Muscle of back (tissue), 13 donors: ENCODE measurements around the gene NCKIPSD. TPM values are rescaled to one million over a fixed set of nuclear protein-coding genes. Genes with fewer than 3 reads are reported as not detected.
"Not testable (repeated sequence)": the region's sequence is repeated elsewhere in the genome, so short reads cannot be mapped to it uniquely, and the experiment has no call there.

Experiments used
- DNase-seq, 3 donors: peaks; one replicate each; pipeline versions ENCODE4 v3.0.0 to v3.0.0-alpha.2; 2013
- long read RNA-seq, 9 donors: transcript quantifications; one replicate each; lab custom pipeline, GENCODE V29; 2026
- polyA plus RNA-seq, 10 donors: library from polyadenylated mRNA; unstranded; fragments of 120-200 nt; gene quantifications; one replicate each; pipeline ENCODE4 v1.2.1, GENCODE V29; 2013; ENCODE audit not compliant: insufficient read length in 10 of 10

The NCKIPSD gene
- polyA plus RNA-seq = 10 to 100 TPM in 1 of 10 donors, 1 to 10 TPM in 9; 5.9 to 11.2 (median 7.8) TPM
- long read RNA-seq, donor 1, partial matches to known transcripts = 0 of 1 reads
- long read RNA-seq, donor 1, other reads (novel, unspliced or antisense) = 0 of 1 reads
- long read RNA-seq, donor 2, partial matches to known transcripts = 0 of 1 reads
- long read RNA-seq, donor 2, other reads (novel, unspliced or antisense) = 0 of 1 reads
- long read RNA-seq, donor 3 = 0 reads
- long read RNA-seq, donor 4, partial matches to known transcripts = 0 of 2 reads
- long read RNA-seq, donor 4, other reads (novel, unspliced or antisense) = 0 of 2 reads
- long read RNA-seq, donor 5, partial matches to known transcripts = 0 of 1 reads
- long read RNA-seq, donor 5, other reads (novel, unspliced or antisense) = 0 of 1 reads
- long read RNA-seq, donor 6 = 0 reads
- long read RNA-seq, donor 7 = 0 reads
- long read RNA-seq, donor 8 = 0 reads
- long read RNA-seq, donor 9 = 0 reads

DNA sequence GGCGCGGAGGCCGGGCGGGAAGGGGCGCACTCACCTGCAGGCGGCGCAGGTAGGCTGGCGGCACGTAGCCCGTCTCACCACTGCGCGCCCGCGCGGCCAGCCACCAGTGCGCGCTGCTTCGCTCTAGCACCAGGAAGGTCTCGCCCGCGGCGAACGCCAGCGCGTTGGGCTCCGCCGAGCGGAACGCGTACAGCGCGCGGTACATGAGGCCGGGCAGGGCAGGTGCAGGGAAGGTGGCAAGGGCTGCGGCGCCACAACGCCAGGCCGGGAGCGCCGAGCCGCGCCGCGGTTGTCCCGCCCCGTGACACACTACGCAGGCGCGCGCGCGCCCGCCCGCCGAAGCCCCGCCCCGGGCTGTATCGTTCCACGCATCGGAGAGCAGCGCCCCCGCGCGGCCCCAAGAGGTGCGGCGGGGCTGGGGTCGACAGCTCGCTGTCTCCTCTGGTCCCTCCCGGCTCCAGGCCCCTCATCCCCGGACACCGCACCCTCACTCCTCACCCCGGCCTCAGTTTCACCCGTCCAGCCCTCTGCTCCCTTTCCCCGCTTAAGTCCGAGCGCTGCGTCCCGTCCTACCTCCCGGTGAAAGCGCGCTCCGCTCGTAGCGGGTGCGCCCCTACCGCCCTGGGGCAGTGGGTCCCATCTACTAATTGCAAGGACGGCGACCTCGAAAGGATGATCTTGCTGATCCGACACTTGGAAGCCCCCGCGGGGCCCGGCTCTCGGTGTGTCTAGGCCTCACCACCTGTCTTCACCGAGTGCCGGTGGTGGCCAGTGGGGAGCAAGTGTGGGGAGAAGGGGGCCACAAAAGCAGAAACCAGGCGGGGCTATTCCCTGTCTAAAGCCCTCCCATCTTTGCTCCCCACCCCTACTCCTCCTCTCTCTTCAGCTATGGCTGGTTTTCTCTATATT lies at the start of gene NCKIPSD:
TSS of gene NCKIPSD (minus strand) at position 313 of the 909 bp plus-strand sequence. CDS start at position 205, 108 bp downstream.
- DNase-seq = peak; percentile 83 to 96 (median 93)

GRCh38 chr3:48735075-48735767 lies 49.5 kb upstream of the NCKIPSD start:
- DNase-seq = not testable (repeated sequence)

DNA sequence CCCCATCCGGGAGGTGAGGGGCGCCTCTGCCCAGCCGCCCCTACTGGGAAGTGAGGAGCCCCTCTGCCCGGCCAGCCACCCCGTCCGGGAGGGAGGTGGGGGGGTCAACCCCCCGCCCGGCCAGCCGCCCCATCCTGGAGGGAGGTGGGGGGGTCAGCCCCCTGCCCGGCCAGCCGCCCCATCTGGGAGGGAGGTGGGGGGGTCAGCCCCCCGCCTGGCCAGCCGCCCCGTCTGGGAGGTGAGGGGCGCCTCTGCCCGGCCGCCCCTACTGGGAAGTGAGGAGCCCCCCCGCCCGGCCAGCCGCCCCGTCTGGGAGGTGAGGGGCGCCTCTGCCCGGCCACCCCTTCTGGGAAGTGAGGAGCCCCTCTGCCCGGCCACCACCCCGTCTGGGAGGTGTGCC lies 48.8 kb upstream of the NCKIPSD start:
- not testable (repeated sequence) for DNase-seq

DNA sequence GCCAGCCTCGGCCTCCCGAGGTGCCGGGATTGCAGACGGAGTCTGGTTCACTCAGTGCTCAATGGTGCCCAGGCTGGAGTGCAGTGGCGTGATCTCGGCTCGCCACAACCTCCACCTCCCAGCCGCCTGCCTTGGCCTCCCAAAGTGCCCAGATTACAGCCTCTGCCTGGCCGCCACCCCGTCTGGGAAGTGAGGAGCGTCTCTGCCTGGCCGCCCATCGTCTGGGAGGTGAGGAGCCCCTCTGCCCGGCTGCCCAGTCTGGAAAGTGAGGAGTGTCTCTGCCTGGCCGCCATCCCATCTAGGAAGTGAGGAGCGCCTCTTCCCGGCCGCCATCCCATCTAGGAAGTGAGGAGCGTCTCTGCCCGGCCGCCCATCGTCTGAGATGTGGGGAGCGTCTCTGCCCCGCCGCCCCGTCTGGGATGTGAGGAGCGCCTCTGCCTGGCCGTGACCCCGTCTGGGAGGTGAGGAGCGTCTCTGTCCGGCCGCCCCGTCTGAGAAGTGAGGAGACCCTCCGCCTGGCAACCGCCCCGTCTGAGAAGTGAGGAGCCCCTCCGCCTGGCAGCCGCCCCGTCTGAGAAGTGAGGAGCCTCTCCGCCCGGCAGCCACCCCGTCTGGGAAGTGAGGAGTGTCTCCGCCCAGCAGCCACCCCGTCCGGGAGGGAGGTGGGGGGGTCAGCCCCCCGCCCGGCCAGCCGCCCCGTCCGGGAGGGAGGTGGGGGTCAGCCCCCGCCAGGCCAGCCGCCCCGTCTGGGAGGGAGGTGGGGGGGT lies 48.2 kb upstream of the NCKIPSD start:
- not testable (repeated sequence) for DNase-seq

- no peak for DNase-seq
Observed at GRCh38 chr3:48727511-48727910, 41.8 kb upstream of the NCKIPSD start.

DNA sequence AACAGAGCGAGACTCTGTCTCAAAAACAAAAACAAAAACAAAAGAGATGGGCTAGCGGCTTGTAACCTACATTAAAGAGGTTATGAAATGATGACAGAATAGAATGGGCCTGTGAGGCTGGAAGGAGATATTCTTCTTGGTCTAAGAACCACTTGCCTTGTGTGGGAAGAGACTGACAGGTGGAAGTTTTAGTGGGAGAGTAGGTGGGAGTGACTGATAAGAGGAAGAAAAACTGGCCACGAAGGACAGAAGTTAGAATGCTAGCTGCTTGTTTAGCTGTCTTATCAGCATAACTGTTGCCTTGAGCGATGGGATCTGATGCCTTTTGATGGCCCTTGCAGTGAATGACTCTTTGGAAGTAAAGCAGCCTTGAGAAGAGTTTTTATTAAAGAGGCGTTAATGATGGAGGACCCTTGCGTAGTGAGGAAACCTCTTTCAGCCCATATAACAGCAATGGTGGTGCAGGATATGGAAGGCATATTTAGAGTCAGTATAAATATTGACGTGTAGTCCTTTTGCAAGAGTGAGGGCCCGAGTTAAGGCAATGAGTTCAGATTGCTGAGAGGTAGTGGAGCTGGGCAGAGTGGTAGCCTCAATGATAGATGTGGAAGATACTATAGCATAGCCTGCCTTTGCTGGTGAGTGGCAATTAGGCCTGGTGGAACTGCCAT lies 39.6 kb upstream of the NCKIPSD start:
- not testable (repeated sequence) for DNase-seq

GRCh38 chr3:48723725-48724124 lies 38.0 kb upstream of the NCKIPSD start:
- DNase-seq = no peak

GRCh38 chr3:48723293-48723692 lies 37.6 kb upstream of the NCKIPSD start:
- DNase-seq = not testable (repeated sequence)

- peak; percentile 98 to 99 (median 99) for DNase-seq
Observed at GRCh38 chr3:48716982-48717746, 31.4 kb upstream of the NCKIPSD start, which contains the start of gene IP6K2. Gene IP6K2, minus strand, starts transcription at chr3:48717221. Its CDS starts 21,930 bp downstream, at chr3:48695291.

DNA sequence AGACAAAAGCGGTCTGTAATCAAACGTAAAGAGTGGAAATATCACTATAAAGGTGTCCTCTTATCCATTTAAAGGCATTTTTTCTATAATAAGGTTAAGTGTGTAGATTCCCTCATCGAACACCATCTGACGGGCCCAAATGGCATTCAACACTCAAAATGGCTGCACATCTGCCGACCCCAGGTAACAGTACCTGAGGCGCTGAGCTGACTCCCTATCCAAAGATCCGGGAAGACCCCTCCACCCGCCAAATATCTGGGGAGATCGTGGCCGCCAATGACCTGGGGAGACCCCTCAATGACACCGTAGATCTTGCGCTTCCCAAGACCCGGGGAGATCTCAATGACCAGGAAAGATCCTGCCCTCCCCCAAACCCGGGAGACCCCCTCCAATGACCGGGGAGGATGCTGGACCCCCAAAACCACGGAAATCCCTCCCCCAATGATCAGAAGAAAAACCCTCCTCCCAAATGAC lies 30.8 kb upstream of the NCKIPSD start:
- DNase-seq = peak in 2 of 3 donors; percentile 34 to 79

GRCh38 chr3:48715174-48715800 lies 29.6 kb upstream of the NCKIPSD start:
- DNase-seq = peak in 1 of 3 donors; percentile 30

DNA sequence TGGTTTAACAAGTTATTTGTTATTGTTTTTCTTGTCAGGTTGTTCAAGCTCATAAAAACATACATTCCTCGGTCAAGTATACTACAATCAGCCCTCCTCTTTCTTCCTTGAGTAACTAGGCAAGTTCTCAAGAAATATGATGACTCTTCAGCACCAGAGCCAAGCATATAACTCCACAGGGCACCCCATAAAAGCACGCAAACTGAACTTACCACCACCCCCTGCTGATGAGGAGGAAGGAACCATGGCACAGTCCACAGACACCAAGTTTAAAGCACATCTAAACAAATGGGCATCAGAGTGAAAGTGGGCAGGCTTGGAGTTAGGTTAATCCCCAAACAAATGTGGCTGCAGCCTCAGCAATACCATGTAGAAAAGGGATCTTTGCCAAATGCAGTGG lies 26.0 kb upstream of the NCKIPSD start:
- no peak for DNase-seq

- no peak for DNase-seq
Observed at GRCh38 chr3:48709051-48709461, 23.3 kb upstream of the NCKIPSD start.

GRCh38 chr3:48708481-48708889 lies 22.8 kb upstream of the NCKIPSD start:
- DNase-seq = no peak

GRCh38 chr3:48707157-48707556 lies 21.4 kb upstream of the NCKIPSD start:
- no peak for DNase-seq

GRCh38 chr3:48702320-48702920 lies 16.7 kb upstream of the NCKIPSD start:
- DNase-seq = no peak

- no peak for DNase-seq
Observed at GRCh38 chr3:48700731-48701405, 15.2 kb upstream of the NCKIPSD start.

DNA sequence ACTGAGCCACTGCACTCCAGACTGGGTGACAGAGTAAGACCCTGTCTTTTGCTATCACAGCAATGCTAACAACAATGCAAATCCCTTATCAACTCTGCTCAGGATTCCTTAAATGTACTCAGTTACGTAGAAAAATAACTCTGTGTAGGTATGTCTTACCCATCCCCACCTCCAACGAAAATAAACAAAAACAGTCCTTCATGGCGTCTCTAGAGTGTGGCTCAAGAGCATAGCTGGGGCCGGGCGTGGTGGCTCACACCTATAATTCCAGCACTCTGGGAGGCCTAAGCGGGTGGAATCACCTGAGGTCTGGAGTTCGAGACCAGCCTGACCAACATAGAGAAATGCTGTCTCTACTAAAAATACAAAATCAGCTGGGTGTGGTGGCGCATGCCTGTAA lies 13.2 kb upstream of the NCKIPSD start:
- no peak for DNase-seq
